ENCODE results near the gene ZNF444.

- TF ChIP-seq CTCF (IDR thresholded peaks at IDR 0.05) (no peak), EZH2 (IDR thresholded peaks at IDR 0.05; ENCODE audit: borderline replicate concordance, insufficient read depth, low read depth, low read length, poor library complexity, severe bottlenecking) (no peak)
These were observed 44.4 kb upstream of the ZNF444 start for GRCh38 chr19:56096665-56097064.
